Measurements from ENCODE around the gene ELOVL6. TPM values are rescaled to one million over a fixed set of nuclear protein-coding genes. Genes with fewer than 3 reads are reported as not detected.

Gene ELOVL6
- total RNA-seq, 4 donors from 2014 or later: 2.2 to 5.8 (median 5.0) TPM

- DNase-seq (ENCODE audit: low spot score) (no peak), ATAC-seq (ENCODE audit: low FRiP score) (no peak)
- TF ChIP-seq CTCF (IDR thresholded peaks at IDR 0.05): no peak
These were observed 63.3 kb downstream of the ELOVL6 start for GRCh38 chr4:110135076-110135475.

- DNase-seq (ENCODE audit: low spot score): no peak
- TF ChIP-seq CTCF (IDR thresholded peaks at IDR 0.05): no peak
- no peak for ATAC-seq (ENCODE audit: low FRiP score)
These were observed 64.0 kb downstream of the ELOVL6 start for GRCh38 chr4:110134269-110134869.

GRCh38 chr4:110132816-110133719 is 65.3 kb downstream of the ELOVL6 start:
- TF ChIP-seq CTCF (IDR thresholded peaks at IDR 0.05): no peak
- ATAC-seq (ENCODE audit: low FRiP score): no peak
- no peak for DNase-seq (ENCODE audit: low spot score)

GRCh38 chr4:110131916-110132315 is 66.5 kb downstream of the ELOVL6 start:
- TF ChIP-seq CTCF (IDR thresholded peaks at IDR 0.05): no peak
- ATAC-seq (ENCODE audit: low FRiP score) (no peak), DNase-seq (ENCODE audit: low spot score) (no peak)

- no peak for TF ChIP-seq CTCF (IDR thresholded peaks at IDR 0.05)
- ATAC-seq (ENCODE audit: low FRiP score): no peak
These were observed 67.6 kb downstream of the ELOVL6 start for GRCh38 chr4:110130576-110131358.

GRCh38 chr4:110129544-110129943 is 68.9 kb downstream of the ELOVL6 start:
- TF ChIP-seq CTCF (IDR thresholded peaks at IDR 0.05): no peak
- DNase-seq (ENCODE audit: low spot score): no peak
- no peak for ATAC-seq (ENCODE audit: low FRiP score)

More at GRCh38 chr4:110130576-110131358, 67.6 kb downstream of the ELOVL6 start:
- DNase-seq (ENCODE audit: low spot score): no peak

Data from omental fat pad (tissue), 4 donors.